GM12873 (cell line): ENCODE results near the gene PLIN5.

Experiments used
- TF ChIP-seq, protein P1 (sequence below): IDR thresholded peaks from 2 replicates; pipeline ENCODE4 v1.5.1; 2012; ENCODE audit warnings: low read depth, mild to moderate bottlenecking, moderate library complexity, low read length, control low read depth; ENCODE audit not compliant: insufficient read depth; ENCODE audit errors: missing control alignments

PLIN5 gene

DNA sequence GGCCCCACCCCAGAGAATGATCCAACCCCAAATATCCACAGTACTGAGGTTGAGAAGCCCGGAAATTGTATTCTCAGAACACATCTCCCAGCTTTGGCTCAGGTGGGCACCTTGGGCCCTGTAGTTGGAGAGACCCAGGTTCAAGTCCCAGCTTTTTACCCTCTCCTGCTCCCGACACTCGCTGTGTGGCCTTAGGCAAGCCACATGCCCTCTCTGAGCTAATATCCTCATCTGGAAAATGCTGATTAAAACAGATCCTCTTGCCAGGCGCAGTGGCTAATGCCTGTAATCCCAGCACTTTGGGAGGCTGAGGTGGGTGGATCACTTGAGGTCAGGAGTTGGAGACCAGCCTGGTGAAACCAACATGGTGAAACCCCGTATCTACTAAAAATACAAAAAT, 19.3 kb downstream of the PLIN5 start:
- TF ChIP-seq, protein P1, sequence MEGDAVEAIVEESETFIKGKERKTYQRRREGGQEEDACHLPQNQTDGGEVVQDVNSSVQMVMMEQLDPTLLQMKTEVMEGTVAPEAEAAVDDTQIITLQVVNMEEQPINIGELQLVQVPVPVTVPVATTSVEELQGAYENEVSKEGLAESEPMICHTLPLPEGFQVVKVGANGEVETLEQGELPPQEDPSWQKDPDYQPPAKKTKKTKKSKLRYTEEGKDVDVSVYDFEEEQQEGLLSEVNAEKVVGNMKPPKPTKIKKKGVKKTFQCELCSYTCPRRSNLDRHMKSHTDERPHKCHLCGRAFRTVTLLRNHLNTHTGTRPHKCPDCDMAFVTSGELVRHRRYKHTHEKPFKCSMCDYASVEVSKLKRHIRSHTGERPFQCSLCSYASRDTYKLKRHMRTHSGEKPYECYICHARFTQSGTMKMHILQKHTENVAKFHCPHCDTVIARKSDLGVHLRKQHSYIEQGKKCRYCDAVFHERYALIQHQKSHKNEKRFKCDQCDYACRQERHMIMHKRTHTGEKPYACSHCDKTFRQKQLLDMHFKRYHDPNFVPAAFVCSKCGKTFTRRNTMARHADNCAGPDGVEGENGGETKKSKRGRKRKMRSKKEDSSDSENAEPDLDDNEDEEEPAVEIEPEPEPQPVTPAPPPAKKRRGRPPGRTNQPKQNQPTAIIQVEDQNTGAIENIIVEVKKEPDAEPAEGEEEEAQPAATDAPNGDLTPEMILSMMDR = no peak

DNA sequence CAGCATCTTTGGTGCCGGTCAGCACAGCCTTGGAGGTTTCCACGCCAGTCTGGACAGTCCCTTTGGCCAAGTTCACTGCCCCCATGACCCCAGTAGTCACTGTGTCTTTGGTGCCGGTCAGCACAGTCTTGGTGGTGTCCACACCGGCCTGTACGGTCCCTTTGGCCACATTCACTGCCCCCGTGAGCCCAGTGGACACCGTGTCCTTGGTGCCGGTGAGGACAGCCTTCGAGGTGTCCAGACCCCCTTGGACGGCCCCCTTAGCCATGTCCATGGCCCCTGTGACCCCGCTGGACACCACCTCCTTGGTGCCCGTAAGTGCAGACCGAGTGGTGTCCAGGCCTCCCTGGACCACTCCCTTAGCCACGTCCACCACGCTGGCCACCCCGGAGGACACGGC, 21.8 kb downstream of the PLIN5 start:
- TF ChIP-seq, protein P1 = no peak

DNA sequence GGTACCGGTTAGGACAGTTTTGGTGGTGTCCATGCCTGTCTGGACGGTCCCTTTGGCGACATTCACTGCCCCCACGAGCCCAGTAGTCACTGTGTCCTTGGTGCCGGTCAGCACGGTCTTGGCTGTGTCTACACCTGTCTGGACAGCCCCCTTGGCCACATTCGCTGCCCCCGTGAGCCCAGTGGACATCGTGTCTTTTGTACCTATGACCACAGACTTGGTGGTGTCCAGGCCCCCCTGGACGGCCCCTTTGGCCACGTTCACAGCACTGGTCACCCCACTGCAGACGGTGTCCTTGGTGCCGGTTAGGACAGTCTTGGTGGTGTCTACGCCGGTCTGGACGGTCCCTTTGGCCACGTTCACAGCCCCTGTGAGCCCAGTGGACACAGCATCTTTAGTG, 23.0 kb downstream of the PLIN5 start:
- TF ChIP-seq, protein P1 = no peak

DNA sequence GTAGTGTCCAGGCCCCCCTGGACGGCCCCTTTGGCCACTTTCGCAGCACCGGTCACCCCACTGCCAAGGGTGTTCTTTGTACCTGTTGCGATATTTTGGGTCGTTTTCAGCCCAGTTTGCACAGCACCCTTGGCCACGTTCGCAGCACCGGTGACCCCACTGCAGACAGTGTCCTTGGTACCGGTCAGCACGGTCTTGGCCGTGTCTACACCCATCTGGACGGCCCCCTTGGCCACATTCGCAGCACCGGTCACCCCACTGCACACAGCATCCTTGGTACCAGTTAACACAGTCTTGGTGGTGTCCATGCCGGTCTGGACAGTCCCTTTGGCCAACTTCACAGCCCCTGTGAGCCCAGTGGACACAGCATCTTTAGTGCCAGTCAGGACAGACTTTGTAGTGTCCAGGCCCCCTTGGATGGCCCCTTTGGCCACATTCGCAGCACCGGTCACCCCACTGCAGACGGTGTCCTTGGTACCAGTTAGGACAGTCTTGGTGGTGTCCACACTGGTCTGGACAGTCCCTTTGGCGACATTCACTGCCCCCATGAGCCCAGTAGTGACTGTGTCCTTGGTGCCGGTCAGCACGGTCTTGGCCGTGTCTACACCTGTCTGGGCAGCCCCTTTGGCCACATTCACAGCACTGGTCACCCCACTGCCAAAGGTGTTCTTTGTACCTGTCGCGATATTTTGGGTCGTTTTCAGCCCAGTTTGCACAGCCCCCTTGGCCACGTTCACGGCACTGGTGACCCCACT, 23.5 kb downstream of the PLIN5 start:
- TF ChIP-seq, protein P1 = no peak

DNA sequence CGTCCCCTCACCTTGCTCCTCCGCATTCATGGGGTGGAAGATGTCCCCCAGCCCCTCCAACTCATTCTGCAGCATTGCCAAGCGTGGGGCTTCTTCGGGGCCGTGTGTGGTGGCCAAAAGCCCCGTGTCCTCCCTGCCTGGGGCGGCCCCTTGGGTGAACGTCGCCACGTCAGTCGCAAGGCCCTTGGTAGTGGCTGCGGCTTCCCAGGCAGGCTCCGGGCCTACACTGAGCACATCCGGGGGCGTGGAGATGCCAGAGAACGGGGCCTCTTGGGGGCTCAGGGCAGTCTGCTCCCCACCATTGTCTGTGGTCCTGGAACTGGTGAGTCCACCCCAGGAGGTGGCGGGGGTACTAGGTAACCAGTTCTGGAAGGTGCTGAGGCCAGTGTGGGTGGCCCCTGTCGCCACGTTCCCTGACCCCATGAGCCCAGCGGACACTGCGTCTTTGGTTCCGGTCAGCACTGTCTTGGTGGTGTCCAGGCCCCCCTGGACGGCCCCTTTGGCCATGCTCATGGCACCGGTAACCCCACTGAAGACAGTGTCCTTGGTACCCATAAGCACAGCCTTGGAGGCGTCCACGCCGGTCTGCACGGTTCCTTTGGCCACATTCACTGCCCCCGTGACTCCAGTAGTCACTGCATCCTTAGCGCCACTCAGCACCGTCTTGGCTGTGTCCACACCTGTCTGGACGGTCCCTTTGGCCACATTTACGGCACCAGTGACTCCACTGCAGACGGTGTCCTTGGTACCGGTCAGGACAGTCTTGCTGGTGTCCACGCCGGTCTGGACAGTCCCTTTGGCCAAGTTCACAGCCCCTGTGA, 24.4 kb downstream of the PLIN5 start:
- TF ChIP-seq, protein P1 = no peak

DNA sequence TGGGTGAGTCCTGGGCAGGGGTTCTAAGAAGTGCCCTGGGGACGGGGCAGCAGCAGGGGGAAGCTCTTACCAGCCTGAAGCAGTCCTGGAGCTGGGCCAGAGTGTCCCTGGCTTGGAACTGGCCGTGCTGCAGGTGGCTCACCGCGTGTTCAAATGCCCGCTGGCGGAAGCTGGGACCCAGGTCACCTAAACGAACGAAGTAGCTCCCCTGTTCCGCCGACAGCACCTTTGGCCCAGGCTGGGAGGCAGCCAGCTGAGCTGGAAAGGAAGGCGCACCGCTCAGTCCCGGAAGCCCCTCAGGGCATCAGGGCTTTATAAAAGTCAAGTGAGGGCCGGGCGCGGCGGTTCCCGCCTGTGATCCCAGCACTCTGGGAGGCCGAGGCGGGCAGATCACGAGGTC, 26.3 kb downstream of the PLIN5 start:
- TF ChIP-seq, protein P1 = no peak

DNA sequence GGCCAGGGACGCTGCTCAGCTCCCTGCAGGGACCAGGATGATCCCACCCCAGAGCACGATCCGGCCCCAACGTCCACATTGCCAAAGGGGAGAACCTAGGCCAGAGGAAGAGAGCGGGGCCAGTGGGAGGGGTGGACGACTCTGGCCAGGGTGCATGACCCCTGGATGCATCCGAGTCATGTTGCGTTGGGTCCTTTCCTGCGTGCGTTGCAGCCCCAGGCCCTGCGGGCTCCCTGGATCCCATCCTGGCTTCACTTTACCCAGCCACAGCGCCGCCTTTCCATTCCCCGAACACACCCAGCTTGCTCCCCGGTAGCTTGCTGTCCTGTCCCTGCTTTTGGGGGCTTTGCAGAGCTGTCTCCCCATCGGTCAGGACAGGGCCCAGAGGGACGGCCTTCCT, 27.2 kb downstream of the PLIN5 start:
- TF ChIP-seq, protein P1 = no peak
